Activated naive CD4-positive, alpha-beta T cell treated with anti-CD3 and anti-CD28 coated beads, Interleukin-2, amount 50 U/mL, for 72 hours (primary cell): ENCODE results near the gene RBPJ. TPM values are rescaled to one million over a fixed set of nuclear protein-coding genes. Genes with fewer than 3 reads are reported as not detected.
"Not testable (repeated sequence)": the region's sequence is repeated elsewhere in the genome, so short reads cannot be mapped to it uniquely, and the experiment has no call there.

ENCODE experiments used
- ATAC-seq, 2 donors: fragments of 150-1000 bp; cut with Tn5 transposase; 2 replicates each; pipeline ENCODE4 v1.10.0; 2021; ENCODE audit warnings: mild to moderate bottlenecking in 2 of 2, moderate library complexity in 2 of 2
- DNase-seq, 2 donors: peaks; one replicate each; pipeline ENCODE4 v3.0.0; 2021 to 2022; ENCODE audit warnings: low spot score in 2 of 2
- H3K27ac Mint-ChIP-seq, 2 donors: one replicate each; pipeline ENCODE4 v1.8.0; 2022; ENCODE audit warnings: mild to moderate bottlenecking in 2 of 2, mixed read lengths in 2 of 2
- H3K36me3 Mint-ChIP-seq, 2 donors: one replicate each; pipeline ENCODE4 v1.8.0; 2022; ENCODE audit warnings: mixed read lengths in 2 of 2
- H3K9me3 Mint-ChIP-seq, 2 donors: one replicate each; pipeline ENCODE4 v1.8.0; 2022; ENCODE audit warnings: mixed read lengths in 2 of 2
- total RNA-seq, 2 donors: library from RNA; stranded (reverse); gene quantifications; one replicate each; pipeline ENCODE4 v1.2.3, GENCODE V29; 2022

Gene RBPJ
- total RNA-seq, 2 donors from 2014 or later: 175 to 356 TPM

- ATAC-seq: no peak
Observed at GRCh38 chr4:26377328-26378311, 56.8 kb downstream of the RBPJ start.

DNA sequence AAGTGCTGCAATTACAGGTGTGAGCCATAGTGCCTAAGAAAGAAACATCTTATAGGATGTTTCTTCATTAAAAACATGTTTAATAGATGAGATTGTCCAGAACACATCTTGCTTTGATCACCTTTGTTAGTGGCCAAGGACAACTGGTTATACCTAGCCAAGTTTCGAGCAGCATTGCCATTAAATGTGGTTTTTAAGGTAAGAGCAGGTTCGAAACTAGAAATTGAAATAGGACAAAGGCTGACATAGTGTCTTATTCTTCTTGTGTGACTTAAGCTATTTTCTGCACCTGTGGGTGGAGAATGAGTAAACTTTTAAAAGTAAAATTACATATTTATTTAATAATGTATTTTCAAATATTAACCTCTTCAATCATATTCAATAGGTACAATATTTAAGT, 59.0 kb downstream of the RBPJ start:
- H3K9me3 Mint-ChIP-seq: no peaks in the 10 kb centered on the region
- DNase-seq (no peak), ATAC-seq (no peak)
- H3K36me3 Mint-ChIP-seq: peaks cover 5 to 7% of the 10 kb centered on the region in 2 donors
- no peak overlapping the region for H3K27ac Mint-ChIP-seq

More at GRCh38 chr4:26377328-26378311, 56.8 kb downstream of the RBPJ start:
- Mint-ChIP-seq H3K9me3 (no peaks in the 10 kb centered on the region), H3K27ac (peak overlapping the region in 1 of 2 donors; percentile 4), H3K36me3 (peaks cover 5 to 7% of the 10 kb centered on the region in 2 donors)
- no peak for DNase-seq

GRCh38 chr4:26380740-26381139, 59.9 kb downstream of the RBPJ start:
- DNase-seq (no peak), ATAC-seq (no peak)
- Mint-ChIP-seq H3K36me3 (peaks cover 5 to 7% of the 10 kb centered on the region in 2 donors), H3K9me3 (no peaks in the 10 kb centered on the region), H3K27ac (no peak overlapping the region)

- Mint-ChIP-seq H3K36me3 (peaks cover 23 to 38% of the 10 kb centered on the region in 2 donors), H3K9me3 (no peaks in the 10 kb centered on the region), H3K27ac (no peak overlapping the region)
- ATAC-seq (no peak), DNase-seq (no peak)
Observed at GRCh38 chr4:26384380-26385057, 63.7 kb downstream of the RBPJ start.

- no peak for DNase-seq
- peaks cover 23 to 46% of the 10 kb centered on the region in 2 donors for H3K36me3 Mint-ChIP-seq
Observed at GRCh38 chr4:26385690-26386089, 64.9 kb downstream of the RBPJ start.

DNA sequence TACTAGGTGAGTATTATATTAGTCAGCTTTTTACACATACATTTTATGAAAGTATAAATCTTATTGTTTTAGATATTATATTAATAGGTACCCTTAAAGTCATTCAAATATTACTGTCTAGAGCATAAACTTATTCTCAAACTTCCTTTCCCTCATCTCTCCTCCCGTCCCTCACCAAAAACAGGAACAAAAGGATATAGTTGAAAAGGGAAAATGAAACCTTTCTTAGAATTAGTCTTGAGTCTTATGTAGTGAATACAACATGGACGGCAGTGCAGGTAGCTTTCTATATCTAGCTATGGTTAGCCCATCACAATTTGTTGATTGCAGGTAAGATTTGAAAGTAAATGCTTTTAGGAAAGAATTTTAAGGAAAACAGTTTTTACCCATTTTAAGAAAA, 65.6 kb downstream of the RBPJ start:
- ATAC-seq: no peak
- Mint-ChIP-seq H3K36me3 (peaks cover 23 to 52% of the 10 kb centered on the region in 2 donors), H3K9me3 (no peaks in the 10 kb centered on the region), H3K27ac (no peak overlapping the region)
- DNase-seq: no peak

More at GRCh38 chr4:26385690-26386089, 64.9 kb downstream of the RBPJ start:
- no peak for ATAC-seq
- Mint-ChIP-seq H3K27ac (no peak overlapping the region), H3K9me3 (no peaks in the 10 kb centered on the region)

- DNase-seq (no peak), ATAC-seq (peak; percentile 26 to 32)
- Mint-ChIP-seq H3K27ac (peak overlapping the region; percentile 49 to 82), H3K36me3 (peaks cover 23 to 53% of the 10 kb centered on the region in 2 donors), H3K9me3 (no peaks in the 10 kb centered on the region)
Observed at GRCh38 chr4:26388671-26389070, 67.9 kb downstream of the RBPJ start.

GRCh38 chr4:26397086-26397485, 76.3 kb downstream of the RBPJ start:
- no peak for ATAC-seq
- no peaks in the 10 kb centered on the region for H3K9me3 Mint-ChIP-seq
- DNase-seq: no peak
- H3K36me3 Mint-ChIP-seq: peaks cover 7 to 38% of the 10 kb centered on the region in 2 donors
- H3K27ac Mint-ChIP-seq: peak overlapping the region in 1 of 2 donors; percentile 22

GRCh38 chr4:26400132-26400531, 79.3 kb downstream of the RBPJ start:
- Mint-ChIP-seq H3K9me3 (peaks cover 0 to 6% of the 10 kb centered on the region in 2 donors), H3K27ac (no peak overlapping the region), H3K36me3 (peaks cover 19 to 66% of the 10 kb centered on the region in 2 donors)
- DNase-seq (no peak), ATAC-seq (no peak)

DNA sequence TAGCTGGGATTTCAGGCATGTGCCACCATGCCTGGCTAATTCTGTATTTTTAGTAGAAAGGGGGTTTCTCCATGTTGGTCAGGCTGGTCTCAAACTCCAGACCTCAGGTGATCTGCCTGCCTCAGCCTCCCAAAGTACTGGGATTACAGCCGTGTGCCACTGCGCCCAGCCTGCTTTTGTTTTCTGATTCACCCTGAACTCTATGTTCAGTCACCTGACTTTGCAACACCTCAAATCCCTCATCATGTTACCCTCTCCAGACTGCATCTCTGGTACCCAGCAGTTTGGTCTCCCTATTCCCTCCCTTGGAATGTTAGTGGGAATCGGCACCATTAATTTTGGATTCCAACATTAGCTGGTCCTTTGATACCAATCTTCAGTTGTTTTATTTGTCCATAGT, 81.2 kb downstream of the RBPJ start:
- Mint-ChIP-seq H3K9me3 (peaks cover 3 to 17% of the 10 kb centered on the region in 2 donors), H3K36me3 (peaks cover 22 to 68% of the 10 kb centered on the region in 2 donors), H3K27ac (peak overlapping the region; percentile 57 to 63)
- ATAC-seq, DNase-seq: not testable (repeated sequence)

GRCh38 chr4:26402458-26402857, 81.6 kb downstream of the RBPJ start:
- Mint-ChIP-seq H3K36me3 (peaks cover 22 to 68% of the 10 kb centered on the region in 2 donors), H3K9me3 (peaks cover 3 to 17% of the 10 kb centered on the region in 2 donors), H3K27ac (peak overlapping the region in 1 of 2 donors; percentile 57)
- ATAC-seq: no peak
- no peak for DNase-seq

DNA sequence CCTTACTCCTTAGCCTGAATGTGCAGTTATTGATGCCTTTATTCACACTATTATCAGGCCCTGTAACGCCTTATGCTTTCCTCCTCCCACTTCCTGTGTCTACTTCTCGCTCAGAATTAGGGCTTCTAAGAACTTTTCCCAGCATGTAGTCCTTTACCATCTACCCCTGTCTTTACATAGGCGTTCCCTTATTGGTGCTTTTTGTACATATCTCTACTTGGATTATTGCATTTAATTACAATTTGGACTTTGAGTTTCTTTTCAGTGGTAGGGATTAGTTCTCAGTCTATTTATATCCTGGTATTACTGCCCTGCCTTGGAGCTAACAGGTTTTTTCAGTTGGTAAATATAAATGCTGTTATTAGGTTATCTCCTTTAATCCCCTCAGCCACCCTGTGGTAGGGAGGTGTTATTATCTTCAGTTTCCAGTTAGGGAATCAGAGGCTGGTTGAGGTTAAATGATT, 84.0 kb downstream of the RBPJ start:
- peaks cover 3 to 17% of the 10 kb centered on the region in 2 donors for H3K9me3 Mint-ChIP-seq
- ATAC-seq (no peak), DNase-seq (no peak)
- peaks cover 22 to 72% of the 10 kb centered on the region in 2 donors for H3K36me3 Mint-ChIP-seq
- H3K27ac Mint-ChIP-seq: no peak overlapping the region

- peak overlapping the region; percentile 79 to 96 for H3K27ac Mint-ChIP-seq
- DNase-seq: no peak
- peaks cover 22 to 64% of the 10 kb centered on the region in 2 donors for H3K36me3 Mint-ChIP-seq
- H3K9me3 Mint-ChIP-seq: peaks cover 3 to 17% of the 10 kb centered on the region in 2 donors
- ATAC-seq: peak in 1 of 2 donors; percentile 39
Observed at GRCh38 chr4:26406346-26406975, 85.6 kb downstream of the RBPJ start.

- peak overlapping the region; percentile 50 to 96 for H3K27ac Mint-ChIP-seq
- ATAC-seq: no peak
Observed at GRCh38 chr4:26407476-26407875, 86.7 kb downstream of the RBPJ start.

GRCh38 chr4:26410385-26411293, 89.8 kb downstream of the RBPJ start:
- Mint-ChIP-seq H3K27ac (no peak overlapping the region), H3K9me3 (peaks cover 3 to 10% of the 10 kb centered on the region in 2 donors), H3K36me3 (peaks cover 11 to 42% of the 10 kb centered on the region in 2 donors)
- ATAC-seq (peak; percentile 52 to 56), DNase-seq (peak in 1 of 2 donors; percentile 32)

More at GRCh38 chr4:26407476-26407875, 86.7 kb downstream of the RBPJ start:
- Mint-ChIP-seq H3K9me3 (peaks cover 3 to 17% of the 10 kb centered on the region in 2 donors), H3K36me3 (peaks cover 22 to 58% of the 10 kb centered on the region in 2 donors)
- DNase-seq: no peak
